Neural cell (in vitro differentiated cells): Measurements from ENCODE around the gene RARRES1.

Source experiments
- EP300 ChIP-seq: fragments of 450-650 bp; conservative IDR thresholded peaks from 2 replicates; pipeline ENCODE4 v1.6.1; 2014; ENCODE audit warnings: antibody characterized with exemption, mild to moderate bottlenecking, moderate library complexity; ENCODE audit not compliant: poor library complexity, severe bottlenecking
- EZH2 ChIP-seq: fragments of 200-600, 300-800 bp; shearing (Covaris generic), sonication (generic); IDR thresholded peaks from 2 replicates; pipeline ENCODE4 v1.6.1; 2014; ENCODE audit warnings: antibody characterized with exemption, low read length, borderline replicate concordance, mild to moderate bottlenecking; ENCODE audit not compliant: insufficient read depth, poor library complexity, severe bottlenecking
- POLR2AphosphoS5 ChIP-seq: IDR thresholded peaks from 2 replicates; pipeline ENCODE4 v1.6.1; 2012
- SMC3 ChIP-seq: fragments of 450-650 bp; conservative IDR thresholded peaks from 2 replicates; pipeline ENCODE4 v1.6.1; 2014; ENCODE audit warnings: antibody characterized with exemption, mild to moderate bottlenecking, moderate library complexity; ENCODE audit not compliant: poor library complexity
- TF ChIP-seq, protein P1 (sequence below): fragments of 450-650 bp; IDR thresholded peaks from 2 replicates; pipeline ENCODE4 v1.5.1; 2014; ENCODE audit warnings: antibody characterized with exemption, mild to moderate bottlenecking, moderate library complexity; ENCODE audit not compliant: poor library complexity, severe bottlenecking

DNA sequence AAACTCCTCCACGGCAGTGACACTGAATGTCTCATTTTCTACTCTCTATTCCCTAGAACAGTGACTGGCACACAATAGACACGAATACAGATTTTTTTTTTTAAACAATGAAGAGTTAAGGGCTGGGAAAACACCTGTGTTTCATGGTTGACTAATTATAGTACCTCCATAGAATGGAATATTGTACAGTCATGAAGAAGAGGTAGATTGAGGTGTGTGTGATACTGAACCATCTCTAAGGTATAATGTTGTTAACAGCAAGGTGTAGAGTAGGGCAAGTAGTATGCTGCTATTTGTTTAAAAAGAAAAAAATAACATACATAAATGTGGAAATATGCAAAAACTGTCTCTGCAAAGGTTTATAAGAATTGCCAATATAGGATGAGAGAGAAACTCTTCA lies 5.2 kb upstream of the RARRES1 start:
- TF ChIP-seq SMC3 (no peak), EZH2 (no peak), EP300 (no peak), POLR2AphosphoS5 (no peak)
- TF ChIP-seq, protein P1, sequence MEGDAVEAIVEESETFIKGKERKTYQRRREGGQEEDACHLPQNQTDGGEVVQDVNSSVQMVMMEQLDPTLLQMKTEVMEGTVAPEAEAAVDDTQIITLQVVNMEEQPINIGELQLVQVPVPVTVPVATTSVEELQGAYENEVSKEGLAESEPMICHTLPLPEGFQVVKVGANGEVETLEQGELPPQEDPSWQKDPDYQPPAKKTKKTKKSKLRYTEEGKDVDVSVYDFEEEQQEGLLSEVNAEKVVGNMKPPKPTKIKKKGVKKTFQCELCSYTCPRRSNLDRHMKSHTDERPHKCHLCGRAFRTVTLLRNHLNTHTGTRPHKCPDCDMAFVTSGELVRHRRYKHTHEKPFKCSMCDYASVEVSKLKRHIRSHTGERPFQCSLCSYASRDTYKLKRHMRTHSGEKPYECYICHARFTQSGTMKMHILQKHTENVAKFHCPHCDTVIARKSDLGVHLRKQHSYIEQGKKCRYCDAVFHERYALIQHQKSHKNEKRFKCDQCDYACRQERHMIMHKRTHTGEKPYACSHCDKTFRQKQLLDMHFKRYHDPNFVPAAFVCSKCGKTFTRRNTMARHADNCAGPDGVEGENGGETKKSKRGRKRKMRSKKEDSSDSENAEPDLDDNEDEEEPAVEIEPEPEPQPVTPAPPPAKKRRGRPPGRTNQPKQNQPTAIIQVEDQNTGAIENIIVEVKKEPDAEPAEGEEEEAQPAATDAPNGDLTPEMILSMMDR = no peak
